HL-60 (cell line): ENCODE data around the gene PPM1H.

ENCODE experiments used
- DNase-seq, 2 experiments: peaks; one replicate each; pipeline ENCODE4 v3.0.0-alpha.2; 2010 to 2020; ENCODE audit warnings: low read depth in 1 of 2, low spot score in 1 of 2
- H3K27ac ChIP-seq: fragments of 250-450 bp; sonication (Bioruptor Pico); replicated peaks from 2 replicates; pipeline ENCODE4 v1.5.1; 2020; ENCODE audit warnings: mild to moderate bottlenecking, moderate library complexity
- H3K27me3 ChIP-seq: fragments of 250-450 bp; sonication (Bioruptor Pico); 2 replicates; pipeline ENCODE4 v1.5.1; 2021; ENCODE audit warnings: mild to moderate bottlenecking, moderate library complexity; ENCODE audit not compliant: insufficient read depth, poor library complexity, severe bottlenecking
- H3K4me3 ChIP-seq: replicated peaks from 2 replicates; pipeline ENCODE4 v1.5.1; 2011; ENCODE audit warnings: mild to moderate bottlenecking, control low read depth, low read length; ENCODE audit not compliant: insufficient read depth
- CTCF ChIP-seq: IDR thresholded peaks from one replicate; pipeline ENCODE4 v1.5.1; 2011; ENCODE audit warnings: low read length, control low read depth, inconsistent platforms; ENCODE audit not compliant: insufficient read depth
- GABPA ChIP-seq: IDR thresholded peaks from 2 replicates; pipeline ENCODE4 v1.6.1; 2012; ENCODE audit warnings: low read depth
- POLR2AphosphoS5 ChIP-seq: IDR thresholded peaks from 2 replicates; pipeline ENCODE4 v1.6.1; 2012; ENCODE audit warnings: low read depth
- REST ChIP-seq: IDR thresholded peaks from 2 replicates; pipeline ENCODE4 v1.6.1; 2012; ENCODE audit warnings: low read depth; ENCODE audit not compliant: insufficient replicate concordance
- SPI1 ChIP-seq: IDR thresholded peaks from 2 replicates; pipeline ENCODE4 v1.6.1; 2012; ENCODE audit warnings: low read depth, mild to moderate bottlenecking, borderline replicate concordance

PPM1H gene

GRCh38 chr12:62873826-62874448, 61.0 kb downstream of the PPM1H start:
- H3K27ac ChIP-seq: no peak overlapping the region
- TF ChIP-seq GABPA (no peak), SPI1 (no peak), POLR2AphosphoS5 (no peak)
- no peaks in the 10 kb centered on the region for H3K27me3 ChIP-seq
- no peak for DNase-seq
- H3K4me3 ChIP-seq: no peak overlapping the region

- TF ChIP-seq GABPA (no peak), SPI1 (no peak), REST (no peak), CTCF (no peak), POLR2AphosphoS5 (no peak)
- Histone ChIP-seq H3K27me3 (no peaks in the 10 kb centered on the region), H3K27ac (no peak overlapping the region), H3K4me3 (no peak overlapping the region)
- no peak for DNase-seq
These were observed 61.7 kb downstream of the PPM1H start for GRCh38 chr12:62873116-62873825.

GRCh38 chr12:62868820-62869219, 66.1 kb downstream of the PPM1H start:
- DNase-seq: no peak
- TF ChIP-seq REST: no peak
- TF ChIP-seq CTCF: no peak
- no peak for TF ChIP-seq GABPA
- TF ChIP-seq POLR2AphosphoS5: no peak
- no peak for TF ChIP-seq SPI1
- Histone ChIP-seq H3K27me3 (no peaks in the 10 kb centered on the region), H3K4me3 (no peak overlapping the region), H3K27ac (no peak overlapping the region)

GRCh38 chr12:62866451-62867082, 68.4 kb downstream of the PPM1H start:
- H3K27me3 ChIP-seq: no peaks in the 10 kb centered on the region
- TF ChIP-seq CTCF (no peak), SPI1 (no peak; the same call in 1 of the 2 replicates)
- DNase-seq: no peak
- no peak overlapping the region for H3K27ac ChIP-seq
- H3K4me3 ChIP-seq: no peak overlapping the region
